Activated gamma-delta T cell treated with anti-CD3 and anti-CD28 coated beads, Interleukin-2, amount 50 U/mL, for 16 hours (primary cell): ENCODE data around the gene PTPRE.

Source experiments
- DNase-seq: peaks from one replicate; pipeline ENCODE4 v3.0.0-alpha.2; 2020; ENCODE audit warnings: low read depth

Gene PTPRE

DNA sequence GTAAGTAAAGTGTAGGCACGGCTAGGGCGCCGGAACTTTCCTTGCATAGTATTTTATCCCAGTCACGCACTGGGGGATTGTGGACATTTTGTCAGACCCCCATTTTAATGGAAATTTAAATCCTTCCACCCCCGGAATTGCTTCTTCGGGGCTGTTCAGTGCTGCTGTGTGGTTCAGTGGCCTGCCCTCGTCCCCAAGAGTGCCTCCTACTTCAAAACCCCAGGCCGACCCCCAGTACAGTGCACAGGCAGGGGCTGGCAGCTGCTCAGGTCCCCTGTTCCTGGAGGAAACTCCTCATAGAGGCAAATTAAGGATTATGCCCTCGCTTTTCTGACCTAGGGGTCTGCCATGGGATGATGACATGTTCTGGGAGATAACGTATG lies 94.5 kb downstream of the PTPRE start:
- DNase-seq = no peak

- DNase-seq = no peak
These were observed 94.9 kb downstream of the PTPRE start for GRCh38 chr10:128001849-128002248.

- no peak for DNase-seq
These were observed 96.6 kb downstream of the PTPRE start for GRCh38 chr10:128003521-128003920.

DNA sequence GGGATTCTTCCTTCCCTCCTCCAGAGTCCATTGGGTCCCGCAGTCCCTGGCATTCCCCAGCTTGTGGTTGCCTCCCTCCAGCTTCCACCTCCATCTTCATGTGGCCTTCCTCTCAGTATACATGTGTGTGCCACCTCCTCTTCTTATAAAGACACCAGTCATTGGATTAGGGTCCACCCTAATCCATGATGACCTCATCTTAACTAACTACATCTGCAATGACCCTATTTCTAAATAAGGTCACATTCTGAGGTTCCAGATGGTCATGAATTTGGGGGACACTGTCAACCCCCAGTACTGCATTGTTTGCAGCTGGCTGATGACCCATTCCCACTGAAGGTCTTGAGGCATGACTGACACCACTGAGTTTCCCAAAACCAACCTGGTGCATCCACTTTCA lies 99.0 kb downstream of the PTPRE start:
- no peak for DNase-seq

GRCh38 chr10:128007056-128007455 lies 100.2 kb downstream of the PTPRE start:
- DNase-seq = no peak

- no peak for DNase-seq
These were observed 101.1 kb downstream of the PTPRE start for GRCh38 chr10:128007971-128008370.

DNA sequence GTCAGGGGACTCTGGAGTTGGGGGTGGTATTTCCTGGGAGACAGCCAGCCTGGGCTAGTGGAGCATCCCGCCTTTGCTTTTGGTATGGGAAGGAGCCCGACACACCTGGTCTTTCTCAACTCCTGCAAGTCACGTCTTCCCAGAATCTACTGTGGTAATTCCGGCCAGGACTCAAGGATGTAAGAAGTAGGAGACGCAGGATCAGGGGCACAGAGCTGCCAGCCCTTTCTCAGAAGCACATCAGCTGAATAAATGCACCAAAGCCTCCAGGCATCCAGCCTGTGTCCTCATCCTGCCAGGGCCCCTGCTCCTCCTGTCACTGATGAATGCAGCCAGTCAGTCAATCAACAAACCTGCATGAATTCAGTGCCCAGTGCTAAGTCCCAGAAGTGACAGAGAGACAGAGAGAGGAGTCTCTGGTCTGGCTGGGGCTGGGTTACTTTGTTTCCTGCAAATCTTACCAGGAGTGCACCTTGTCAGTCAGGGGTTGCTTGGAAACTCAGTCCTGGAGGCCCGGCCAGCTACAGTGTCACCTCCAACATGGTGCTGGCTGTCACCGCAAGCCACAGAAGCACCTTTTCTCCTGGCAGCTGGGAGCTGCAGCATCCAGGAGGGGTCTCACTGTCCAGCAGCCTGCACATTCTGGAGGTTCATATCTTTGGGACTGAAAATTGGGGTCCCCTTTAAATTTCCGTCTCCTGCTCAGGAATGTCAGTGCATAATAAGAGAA lies 101.8 kb downstream of the PTPRE start:
- no peak for DNase-seq

- no peak for DNase-seq
These were observed 102.6 kb downstream of the PTPRE start for GRCh38 chr10:128009372-128010126.

DNA sequence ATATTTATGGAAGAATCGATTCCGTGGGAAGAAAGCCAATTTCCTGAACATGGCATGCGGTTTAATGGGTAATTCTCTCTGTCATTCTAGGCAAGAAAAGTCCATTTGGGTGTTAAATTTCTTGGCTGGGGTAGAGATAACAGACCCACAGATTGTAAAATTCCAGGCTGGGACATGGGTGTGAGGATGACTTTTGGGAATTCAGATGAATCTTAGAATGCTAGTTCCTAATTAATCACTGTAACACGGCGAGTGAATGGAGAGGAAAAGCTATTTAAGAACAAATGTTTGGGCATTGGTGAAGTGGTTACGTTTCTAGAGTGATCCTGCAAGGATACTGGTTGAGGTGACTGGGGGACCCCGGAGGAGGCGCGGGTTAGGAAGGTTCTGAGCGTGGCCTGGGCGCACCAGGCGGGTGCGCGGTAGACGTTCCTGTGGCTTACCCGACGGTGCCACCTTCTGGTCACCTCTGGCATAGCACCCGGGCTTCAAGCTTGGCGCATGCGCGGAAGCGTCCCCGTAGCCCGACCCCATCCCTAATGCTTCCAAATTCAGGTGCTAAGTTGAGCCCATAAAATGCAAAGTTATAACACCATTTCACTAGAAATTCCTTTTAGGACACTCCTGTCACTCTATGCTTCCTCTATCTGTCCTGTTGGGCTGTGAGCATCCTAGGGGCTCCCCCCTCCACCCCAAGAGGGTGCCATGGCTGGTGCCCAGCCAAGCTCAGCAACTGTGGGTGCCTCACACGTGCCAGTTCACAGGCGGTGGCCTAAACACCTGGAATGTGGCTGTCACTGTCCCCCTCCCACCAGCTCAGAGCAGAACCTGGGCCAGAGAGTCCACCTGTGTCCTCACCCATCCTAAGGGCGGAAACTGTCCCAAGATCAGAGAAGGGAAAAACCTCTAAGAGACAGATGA lies 104.4 kb downstream of the PTPRE start:
- peak; percentile 83 for DNase-seq

GRCh38 chr10:128013626-128014025 lies 106.7 kb downstream of the PTPRE start:
- DNase-seq = no peak

- DNase-seq = no peak
These were observed 107.3 kb downstream of the PTPRE start for GRCh38 chr10:128014236-128014635.

DNA sequence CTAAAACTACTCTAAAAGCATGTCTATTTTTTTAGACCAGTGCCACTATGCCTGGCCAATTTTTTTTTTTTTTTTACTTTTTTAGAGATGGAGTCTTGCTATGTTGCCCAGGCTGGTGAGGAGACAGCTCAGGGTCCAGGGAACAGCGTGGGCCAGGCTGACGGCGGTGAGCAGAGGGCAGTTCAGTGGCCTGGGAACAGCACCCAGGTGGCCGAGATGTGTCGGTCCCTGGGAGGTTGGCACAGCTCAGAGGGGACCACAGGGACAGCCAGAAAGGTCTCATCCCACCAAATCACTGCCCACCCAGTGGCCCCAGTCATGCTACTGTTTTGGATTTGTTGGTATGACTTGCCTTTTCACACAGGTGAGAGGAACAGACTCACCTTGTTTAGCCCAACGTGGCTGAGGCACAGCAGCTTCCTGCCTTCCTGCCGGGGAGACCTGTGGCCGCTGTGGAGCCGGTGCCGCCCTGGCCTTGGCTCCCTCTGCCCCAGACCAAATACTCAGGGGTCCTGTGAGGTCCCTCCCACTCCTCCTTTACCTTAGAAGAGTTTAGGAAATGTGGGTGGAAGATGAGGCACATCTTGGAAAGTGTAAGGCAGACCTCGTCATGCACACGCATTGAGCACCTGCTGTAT lies 109.6 kb downstream of the PTPRE start:
- no peak for DNase-seq

- DNase-seq = no peak
These were observed 110.9 kb downstream of the PTPRE start for GRCh38 chr10:128017822-128018221.

DNA sequence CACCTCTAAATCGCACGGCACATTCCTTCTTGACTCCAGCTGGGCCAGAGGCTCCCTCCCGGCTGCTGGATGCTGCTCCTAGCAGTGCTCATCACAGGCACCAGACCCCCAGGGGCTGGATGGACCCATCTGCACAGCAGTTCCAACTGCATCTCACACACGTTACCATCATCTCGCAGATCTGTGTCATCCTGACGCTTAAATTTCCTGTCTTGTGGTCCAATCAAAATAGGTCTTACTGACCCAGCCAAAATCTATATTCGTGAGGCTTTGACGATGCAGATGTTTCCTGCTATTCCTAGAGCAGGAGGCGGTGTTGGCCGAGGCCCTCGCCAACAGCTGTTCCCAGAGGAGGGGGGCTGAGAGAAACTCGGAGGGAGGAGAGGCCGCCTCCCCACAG lies 111.3 kb downstream of the PTPRE start:
- no peak for DNase-seq

DNA sequence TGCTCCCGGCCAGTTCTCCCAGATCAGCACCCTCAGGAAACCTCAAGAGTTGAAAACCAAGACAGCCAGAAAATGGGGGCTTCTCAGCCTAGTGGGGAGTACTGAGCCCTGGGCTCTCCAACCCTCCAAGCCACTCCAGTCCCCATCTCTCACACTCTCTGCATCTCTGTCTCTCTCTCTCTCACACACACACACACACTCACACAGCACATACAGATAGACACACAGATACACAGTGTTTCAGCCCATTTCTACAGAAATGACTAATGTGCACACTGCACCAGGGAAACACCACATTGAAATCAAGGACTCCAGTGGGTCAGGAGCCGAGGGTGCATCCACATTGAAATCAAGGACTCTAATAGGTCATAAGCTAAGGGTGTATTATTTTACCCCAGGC lies 111.8 kb downstream of the PTPRE start:
- DNase-seq = no peak

GRCh38 chr10:128022261-128023196 lies 115.6 kb downstream of the PTPRE start:
- DNase-seq = no peak

- no peak for DNase-seq
These were observed 117.5 kb downstream of the PTPRE start for GRCh38 chr10:128024426-128024825.

- no peak for DNase-seq
These were observed 118.5 kb downstream of the PTPRE start for GRCh38 chr10:128025437-128025836.

DNA sequence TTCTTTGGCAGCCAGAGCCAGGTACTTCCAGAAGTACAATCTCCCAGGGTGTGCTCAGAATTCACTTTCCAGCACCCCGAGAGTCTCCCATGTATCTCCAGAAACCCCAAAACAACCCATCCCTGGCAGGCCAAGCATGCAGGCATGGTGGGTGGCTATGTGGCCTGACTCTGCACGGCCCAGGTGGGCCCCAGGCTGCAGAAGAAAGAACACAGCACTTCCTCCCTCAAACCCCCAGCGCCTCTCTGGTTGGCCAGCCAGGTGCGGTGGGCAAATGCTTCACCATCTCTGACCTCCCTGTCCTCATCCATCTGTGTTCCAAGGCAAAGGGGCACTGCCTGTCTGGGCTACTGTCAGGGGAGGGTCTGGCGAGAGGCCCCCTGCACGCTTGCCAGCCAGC lies 119.0 kb downstream of the PTPRE start:
- DNase-seq = no peak

GRCh38 chr10:128026615-128027300 lies 119.9 kb downstream of the PTPRE start:
- DNase-seq = no peak
